Measurements from ENCODE around the gene GNRHR.

GNRHR gene

DNA sequence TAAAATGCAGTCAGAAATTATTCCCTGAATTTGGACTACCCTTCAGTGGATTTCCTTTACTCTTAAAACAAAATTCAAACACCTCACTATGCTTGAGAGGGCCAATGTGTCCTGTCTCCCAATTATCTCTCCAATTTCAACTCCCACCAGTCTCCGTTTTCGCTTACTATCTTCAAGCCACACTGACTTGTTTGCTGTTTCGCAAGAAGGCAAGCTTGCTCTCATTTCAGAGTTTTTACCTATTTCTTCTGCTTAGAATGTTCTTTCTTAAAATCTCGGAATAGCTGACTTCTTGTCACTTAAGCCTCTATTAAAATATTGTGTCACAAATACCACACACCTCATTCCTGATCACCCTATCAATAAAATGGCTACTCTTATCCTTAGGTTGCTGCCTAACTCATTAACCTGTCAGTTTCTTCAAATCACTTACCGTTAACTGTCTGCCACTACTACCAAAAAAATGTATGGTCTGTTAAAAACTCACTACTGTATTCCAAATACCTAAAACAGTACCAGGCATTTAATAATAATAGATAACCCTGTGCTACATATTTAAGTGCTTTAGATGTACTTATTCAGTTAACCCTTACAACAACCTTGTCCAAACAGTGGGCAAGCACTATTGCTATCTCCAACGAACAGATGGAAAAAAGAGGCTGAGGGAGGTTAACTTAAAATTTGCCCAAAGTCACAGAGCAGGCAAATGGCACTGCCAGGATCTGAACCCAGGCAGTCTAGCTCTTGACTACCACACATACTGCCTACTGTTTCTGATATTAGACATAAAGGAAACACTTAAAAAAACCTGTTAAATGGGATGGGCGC lies 56.1 kb downstream of the GNRHR start:
- no peak for DNase-seq

DNA sequence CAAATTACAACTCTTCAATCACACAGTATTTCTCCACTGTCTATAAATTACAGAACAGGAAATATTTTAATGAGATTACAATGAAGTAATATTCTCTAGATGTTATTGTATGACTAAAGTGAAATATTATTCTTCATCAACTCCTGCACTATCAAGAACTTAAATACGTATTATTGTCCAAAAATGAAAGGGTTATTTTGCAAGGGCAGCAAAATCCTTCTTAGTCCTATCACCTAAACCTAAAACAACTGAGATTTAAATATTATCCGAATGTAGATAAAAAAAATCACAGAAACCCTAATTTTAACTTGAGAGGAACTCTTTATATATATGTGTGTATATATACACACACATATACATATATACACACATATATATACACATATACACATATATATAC lies 58.1 kb downstream of the GNRHR start:
- DNase-seq, result no peak

DNA sequence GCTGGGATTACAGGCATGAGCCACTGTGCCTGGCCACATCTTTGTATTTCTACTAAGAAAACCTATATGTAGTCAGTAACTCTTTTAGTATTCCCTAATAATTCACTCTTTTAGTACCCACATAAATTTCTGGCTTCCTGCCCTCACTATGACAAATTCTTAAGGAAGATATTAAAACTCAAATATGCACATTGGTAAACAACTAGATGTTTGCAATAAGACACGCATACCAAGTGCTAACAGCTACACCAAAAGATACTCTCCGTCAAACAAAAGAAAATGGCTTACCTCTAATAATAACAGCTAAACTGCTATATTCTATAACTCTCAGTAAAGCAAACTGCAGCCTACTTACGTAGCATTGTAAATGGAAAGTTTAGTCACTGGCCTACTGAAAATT lies 59.5 kb downstream of the GNRHR start:
- no peak for DNase-seq

DNA sequence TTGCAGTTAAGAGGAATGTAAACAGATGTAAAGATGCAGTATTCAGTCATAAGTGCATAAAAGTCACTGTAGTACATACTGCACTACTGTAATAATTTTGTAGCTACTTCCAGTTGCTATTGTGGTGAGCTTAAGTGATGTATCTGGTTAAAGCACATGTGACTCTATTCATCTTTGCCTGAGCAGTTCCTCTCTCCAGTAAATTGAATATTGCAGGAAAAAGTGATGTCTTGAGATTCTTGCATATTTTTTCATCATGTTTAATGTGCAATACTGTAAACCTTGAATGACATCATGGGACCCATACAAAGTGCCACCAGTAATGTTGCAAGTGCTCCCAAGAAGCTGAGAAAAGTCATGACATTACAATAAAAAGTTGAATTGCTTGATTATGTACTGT lies 62.9 kb downstream of the GNRHR start:
- DNase-seq, result no peak
